Natural killer cell (primary cell): ENCODE measurements around the gene CFAP77. TPM values are rescaled to one million over a fixed set of nuclear protein-coding genes. Genes with fewer than 3 reads are reported as not detected.

Experiments used
- ATAC-seq, 3 donors: fragments of 150-1000 bp in 2 of 3; fragments of 200-7000 bp in 1 of 3; cut with Tn5 transposase; 1 replicate in 1 of 3; 2 replicates in 2 of 3; pipeline ENCODE4 v1.10.0; 2021; ENCODE audit warnings: mild to moderate bottlenecking in 2 of 3, moderate library complexity in 2 of 3
- DNase-seq, 2 donors: peaks; one replicate each; pipeline versions ENCODE4 v3.0.0 to v3.0.0-alpha.2; 2013 to 2021; ENCODE audit warnings: mixed read lengths in 1 of 2
- H3K27ac ChIP-seq: one replicate; pipeline ENCODE4 v1.5.1; 2013; ENCODE audit warnings: mild to moderate bottlenecking, low read length
- H3K27me3 ChIP-seq: one replicate; pipeline ENCODE4 v1.6.1; 2013; ENCODE audit warnings: low read length; ENCODE audit not compliant: control insufficient read depth, insufficient read depth
- H3K36me3 ChIP-seq: one replicate; pipeline ENCODE4 v1.6.1; 2013; ENCODE audit warnings: low read length; ENCODE audit not compliant: control insufficient read depth, insufficient read depth
- H3K4me1 ChIP-seq: one replicate; pipeline ENCODE4 v1.6.1; 2013; ENCODE audit warnings: low read length; ENCODE audit not compliant: control insufficient read depth, insufficient read depth
- H3K4me3 ChIP-seq: one replicate; pipeline ENCODE4 v1.5.1; 2013; ENCODE audit warnings: low read length
- H3K9me3 ChIP-seq: one replicate; pipeline ENCODE4 v1.6.1; 2013; ENCODE audit warnings: low read length; ENCODE audit not compliant: control insufficient read depth, insufficient read depth
- H3K27ac Mint-ChIP-seq, 2 donors: one replicate each; pipeline ENCODE4 v1.8.0; 2022; ENCODE audit warnings: mild to moderate bottlenecking in 2 of 2, mixed read lengths in 2 of 2, moderate library complexity in 1 of 2
- H3K27me3 Mint-ChIP-seq, 2 donors: one replicate each; pipeline ENCODE4 v1.8.0; 2022; ENCODE audit warnings: low read depth in 2 of 2, mixed read lengths in 2 of 2
- H3K36me3 Mint-ChIP-seq: one replicate; pipeline ENCODE4 v1.8.0; 2022; ENCODE audit warnings: mixed read lengths
- H3K4me1 Mint-ChIP-seq, 2 donors: one replicate each; pipeline ENCODE4 v1.8.0; 2022; ENCODE audit warnings: mixed read lengths in 2 of 2
- H3K4me3 Mint-ChIP-seq: one replicate; pipeline ENCODE4 v1.8.0; 2022; ENCODE audit warnings: mild to moderate bottlenecking, moderate library complexity, mixed read lengths
- H3K9me3 Mint-ChIP-seq, 2 donors: one replicate each; pipeline ENCODE4 v1.8.0; 2022; ENCODE audit warnings: mixed read lengths in 2 of 2
- WGBS: methylation state at CpG from one replicate; pipeline ENCODE4 v1.1.7; 2013; ENCODE audit warnings: missing lambda C conversion rate; ENCODE audit not compliant: insufficient coverage; 5-methylcytosine and 5-hydroxymethylcytosine counted together
- intact Hi-C: fragments of 100-400 bp; cut with micrococcal nuclease; formaldehyde crosslinking; loops from one replicate; pipeline ENCODE4 v1.14.2; 2022
- total RNA-seq, 4 donors: library from RNA; stranded (reverse); fragments of 120-200 nt in 1 of 4; gene quantifications; one replicate each; pipeline versions ENCODE4 v1.2.3 to v1.2.4, GENCODE V29; 2013 to 2022
- TF ChIP-seq, protein P1 (sequence below): fragments of 200-600 bp; IDR thresholded peaks from one replicate; pipeline ENCODE4 v1.8.0; 2022; ENCODE audit warnings: antibody characterized with exemption

Gene CFAP77
- total RNA-seq, 3 donors from 2014 or later (not counting 1 experiment from before 2014, with no cell fraction given) = not detected

DNA sequence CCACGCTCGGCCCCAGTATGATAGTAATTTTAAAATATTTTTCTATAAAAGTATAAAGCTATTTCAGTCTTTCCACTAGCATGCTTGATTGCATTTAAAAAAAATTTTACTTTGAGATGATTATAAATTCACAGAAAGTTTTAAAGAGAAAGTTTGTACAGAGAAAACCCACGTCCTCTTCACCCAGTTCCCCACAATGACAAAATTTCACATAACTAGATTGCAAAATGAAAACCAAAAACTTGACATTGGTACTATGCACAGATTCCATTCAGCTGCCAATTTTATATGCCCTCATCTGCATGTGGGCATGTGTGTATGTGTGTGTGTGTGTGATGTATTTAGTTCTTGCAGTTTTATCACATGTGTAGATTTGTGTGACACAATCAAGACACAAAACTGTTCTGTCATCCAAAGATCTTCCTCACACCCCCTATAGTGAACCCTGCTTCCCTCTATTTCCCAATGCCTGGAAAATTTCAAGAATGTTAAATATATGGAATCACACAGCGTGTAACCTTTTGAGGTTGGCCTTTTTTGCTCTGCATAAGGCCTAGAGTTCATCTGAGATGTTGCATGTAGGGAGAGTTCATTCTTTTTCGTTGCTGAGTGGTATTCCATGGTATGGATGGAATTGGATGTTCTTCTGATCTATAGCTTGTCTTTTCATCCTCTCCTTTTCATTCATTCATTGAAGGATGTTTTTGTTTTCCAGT, 115.5 kb downstream of the CFAP77 start:
- WGBS = 60% methylated on average over 3 of the region's 5 CpGs
- Mint-ChIP-seq H3K36me3 (no peaks in the 10 kb centered on the region), H3K4me3 (no peak overlapping the region), H3K4me1 (no peaks in the 10 kb centered on the region), H3K27me3 (peaks cover 15 to 17% of the 10 kb centered on the region in 2 donors), H3K27ac (no peak overlapping the region), H3K9me3 (no peaks in the 10 kb centered on the region)
- no peaks in the 10 kb centered on the region for H3K4me1 ChIP-seq
- no peaks in the 10 kb centered on the region for H3K27me3 ChIP-seq
- intact Hi-C loops = no loop called here
- H3K9me3 ChIP-seq = no peaks in the 10 kb centered on the region
- TF ChIP-seq, protein P1, sequence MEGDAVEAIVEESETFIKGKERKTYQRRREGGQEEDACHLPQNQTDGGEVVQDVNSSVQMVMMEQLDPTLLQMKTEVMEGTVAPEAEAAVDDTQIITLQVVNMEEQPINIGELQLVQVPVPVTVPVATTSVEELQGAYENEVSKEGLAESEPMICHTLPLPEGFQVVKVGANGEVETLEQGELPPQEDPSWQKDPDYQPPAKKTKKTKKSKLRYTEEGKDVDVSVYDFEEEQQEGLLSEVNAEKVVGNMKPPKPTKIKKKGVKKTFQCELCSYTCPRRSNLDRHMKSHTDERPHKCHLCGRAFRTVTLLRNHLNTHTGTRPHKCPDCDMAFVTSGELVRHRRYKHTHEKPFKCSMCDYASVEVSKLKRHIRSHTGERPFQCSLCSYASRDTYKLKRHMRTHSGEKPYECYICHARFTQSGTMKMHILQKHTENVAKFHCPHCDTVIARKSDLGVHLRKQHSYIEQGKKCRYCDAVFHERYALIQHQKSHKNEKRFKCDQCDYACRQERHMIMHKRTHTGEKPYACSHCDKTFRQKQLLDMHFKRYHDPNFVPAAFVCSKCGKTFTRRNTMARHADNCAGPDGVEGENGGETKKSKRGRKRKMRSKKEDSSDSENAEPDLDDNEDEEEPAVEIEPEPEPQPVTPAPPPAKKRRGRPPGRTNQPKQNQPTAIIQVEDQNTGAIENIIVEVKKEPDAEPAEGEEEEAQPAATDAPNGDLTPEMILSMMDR = no peak
- ATAC-seq = no peak
- H3K27ac ChIP-seq = no peak overlapping the region
- H3K4me3 ChIP-seq = no peak overlapping the region
- DNase-seq = no peak
- no peaks in the 10 kb centered on the region for H3K36me3 ChIP-seq

DNA sequence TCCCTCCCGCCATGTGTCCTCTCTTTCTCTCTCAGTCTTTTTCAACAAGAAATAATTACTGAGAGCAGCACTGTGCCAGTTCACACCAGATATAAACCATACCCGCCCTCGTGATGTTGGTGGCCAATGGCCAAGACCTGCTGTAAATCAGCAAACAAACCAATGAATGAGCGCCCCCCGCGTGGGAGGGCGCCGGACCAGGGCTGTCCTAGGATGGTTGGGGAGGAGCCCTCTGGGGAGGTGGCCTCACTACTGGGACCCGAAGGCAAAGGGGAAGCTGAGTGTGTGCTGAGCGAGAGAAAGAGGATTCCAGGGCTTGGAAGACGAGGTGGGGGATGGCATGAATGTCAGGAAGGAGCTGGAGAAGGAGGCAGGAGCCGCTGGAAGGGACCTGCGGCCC, 121.2 kb downstream of the CFAP77 start:
- H3K4me3 ChIP-seq = no peak overlapping the region
- no peaks in the 10 kb centered on the region for H3K4me1 Mint-ChIP-seq
- H3K36me3 ChIP-seq = no peaks in the 10 kb centered on the region
- peaks cover 20 to 21% of the 10 kb centered on the region in 2 donors for H3K27me3 Mint-ChIP-seq
- TF ChIP-seq, protein P1 = no peak
- DNase-seq (no peak), ATAC-seq (no peak)
- H3K9me3 Mint-ChIP-seq = no peaks in the 10 kb centered on the region
- no peaks in the 10 kb centered on the region for H3K9me3 ChIP-seq
- H3K27me3 ChIP-seq = peaks cover 4% of the 10 kb centered on the region
- intact Hi-C loops = no loop called here
- H3K4me3 Mint-ChIP-seq = no peak overlapping the region
- H3K4me1 ChIP-seq = peaks cover 2% of the 10 kb centered on the region
- no peaks in the 10 kb centered on the region for H3K36me3 Mint-ChIP-seq
- no peak overlapping the region for H3K27ac ChIP-seq
- WGBS = 51% methylated on average over 13 of the region's 13 CpGs
- H3K27ac Mint-ChIP-seq = no peak overlapping the region

DNA sequence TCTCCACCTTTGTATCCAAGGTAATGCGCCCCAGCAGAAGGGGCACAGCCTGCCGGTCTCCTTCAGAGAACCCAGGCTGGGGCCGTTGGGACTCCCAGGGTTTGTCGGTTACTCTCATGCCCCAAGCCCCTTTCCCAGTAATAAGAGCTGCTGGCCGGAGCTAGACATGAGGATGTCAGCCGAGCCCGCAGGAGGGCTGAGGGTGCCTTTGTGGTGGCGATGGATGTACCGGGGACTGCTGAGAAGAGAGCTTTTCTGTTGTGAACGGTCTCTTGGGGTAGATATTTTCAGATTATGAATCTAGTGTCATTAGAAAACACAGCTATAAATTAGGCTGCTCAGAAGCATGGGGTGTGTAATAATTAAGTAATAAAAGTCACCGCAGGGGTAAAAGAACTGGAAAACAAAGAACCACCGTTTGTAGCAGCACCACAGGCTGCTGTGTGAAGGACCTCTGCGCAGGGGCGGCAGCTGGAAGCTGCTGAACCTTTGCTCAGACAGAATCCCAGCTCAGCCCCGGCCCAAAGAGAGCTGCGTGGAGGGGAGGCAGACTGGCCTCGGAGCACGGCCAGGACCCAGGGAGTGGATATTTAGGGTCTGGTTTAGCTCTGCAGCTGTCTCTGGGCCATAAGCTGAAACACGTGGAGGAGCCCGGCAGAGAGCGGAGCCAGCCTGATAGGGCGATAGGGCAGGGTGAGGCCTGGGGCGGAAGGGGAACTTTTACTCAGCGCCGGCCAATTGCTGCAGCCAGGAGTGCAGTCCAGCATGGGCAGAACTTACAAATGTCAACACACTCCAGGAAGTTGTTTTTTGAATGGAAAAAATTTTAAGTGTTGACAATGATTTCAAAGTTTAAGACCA, 121.9 kb downstream of the CFAP77 start:
- Histone ChIP-seq H3K27me3 (peaks cover 4% of the 10 kb centered on the region), H3K36me3 (no peaks in the 10 kb centered on the region), H3K9me3 (no peaks in the 10 kb centered on the region), H3K27ac (no peak overlapping the region), H3K4me3 (no peak overlapping the region), H3K4me1 (peaks cover 4% of the 10 kb centered on the region)
- no peak for ATAC-seq
- intact Hi-C loops = no loop called here
- peaks cover 20 to 21% of the 10 kb centered on the region in 2 donors for H3K27me3 Mint-ChIP-seq
- no peak overlapping the region for H3K4me3 Mint-ChIP-seq
- no peaks in the 10 kb centered on the region for H3K36me3 Mint-ChIP-seq
- no peaks in the 10 kb centered on the region for H3K9me3 Mint-ChIP-seq
- no peaks in the 10 kb centered on the region for H3K4me1 Mint-ChIP-seq
- no peak overlapping the region for H3K27ac Mint-ChIP-seq
- 79% methylated on average over 25 of the region's 25 CpGs for WGBS
- no peak for DNase-seq
- TF ChIP-seq, protein P1 = no peak
